HG03432 (cell line): ENCODE results near the gene SLC16A13.

Experiments used
- ATAC-seq: cut with Tn5 transposase; IDR thresholded peaks from one replicate; pipeline ENCODE4 v1.9.1; 2021; ENCODE audit warnings: mild to moderate bottlenecking, moderate library complexity; ENCODE audit not compliant: unreplicated experiment

The SLC16A13 gene

DNA sequence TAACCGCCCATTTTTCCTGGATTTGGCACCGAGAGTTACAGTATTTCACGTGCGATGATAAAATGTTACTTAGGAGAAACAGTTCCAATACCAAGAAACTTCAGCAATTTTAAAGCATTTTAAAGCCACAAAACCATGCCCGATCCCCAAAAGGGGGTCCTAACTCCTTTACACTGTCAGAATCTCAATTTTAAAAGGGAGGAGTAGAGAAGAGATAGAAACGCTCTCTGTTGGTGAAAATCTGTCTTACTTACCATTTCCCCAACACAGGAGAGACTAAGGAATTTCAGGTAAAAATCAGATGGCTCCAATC lies 23.9 kb upstream of the SLC16A13 start:
- ATAC-seq, result no peak

DNA sequence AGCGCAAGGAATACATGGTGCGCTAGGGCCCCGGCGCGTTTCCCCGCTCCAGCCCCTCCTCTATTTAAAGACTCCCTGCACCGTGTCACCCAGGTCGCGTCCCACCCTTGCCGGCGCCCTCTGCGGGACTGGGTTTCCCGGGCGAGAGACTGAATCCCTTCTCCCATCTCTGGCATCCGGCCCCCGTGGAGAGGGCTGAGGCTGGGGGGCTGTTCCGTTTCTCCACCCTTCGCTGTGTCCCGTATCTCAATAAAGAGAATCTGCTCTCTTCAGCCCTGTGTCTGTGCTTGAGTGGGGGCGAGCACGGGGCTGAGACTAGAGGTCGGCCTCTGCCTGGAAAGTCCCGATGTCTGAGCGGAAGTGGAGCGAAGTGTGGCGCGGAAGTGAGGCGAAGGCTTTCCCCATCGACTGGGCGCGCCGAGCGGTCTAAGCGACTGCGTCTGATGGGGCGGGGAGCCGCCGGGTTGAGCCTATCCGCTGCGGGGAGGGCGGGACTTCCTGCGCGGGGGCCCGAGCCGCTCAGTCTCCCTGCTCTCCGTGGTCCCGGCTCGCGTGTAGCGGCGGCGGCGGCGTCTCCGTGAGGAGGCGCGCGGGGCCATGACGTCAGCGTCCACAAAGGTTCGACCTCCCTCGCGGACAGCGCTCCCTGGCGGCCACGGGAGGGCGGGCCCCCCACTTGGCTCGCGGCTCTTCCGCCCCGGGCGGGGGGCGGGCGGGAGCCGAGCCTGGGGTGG lies 21.4 kb upstream of the SLC16A13 start:
- ATAC-seq, result peak; percentile 81

- ATAC-seq, result peak; percentile 17
These were observed 20.5 kb upstream of the SLC16A13 start for GRCh38 chr17:7014995-7015958.

DNA sequence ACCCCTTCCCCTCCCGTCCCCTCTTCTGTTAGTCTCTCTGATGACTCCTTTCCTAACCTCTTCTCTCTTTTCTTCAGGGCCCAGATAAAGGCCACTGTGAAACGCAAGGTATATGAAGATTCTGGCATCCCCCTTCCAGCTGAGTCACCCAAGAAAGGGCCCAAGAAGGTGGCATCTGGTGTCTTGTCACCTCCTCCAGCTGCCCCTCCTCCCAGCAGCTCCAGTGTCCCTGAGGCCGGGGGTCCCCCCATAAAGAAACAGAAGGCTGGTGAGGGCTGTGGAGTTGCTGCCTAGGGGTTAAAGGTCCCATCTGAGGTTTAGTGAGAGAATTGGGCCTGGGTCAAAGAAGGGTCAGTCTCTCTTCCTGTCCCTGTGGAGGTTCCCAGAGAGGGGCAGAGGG lies 19.4 kb upstream of the SLC16A13 start:
- no peak for ATAC-seq

DNA sequence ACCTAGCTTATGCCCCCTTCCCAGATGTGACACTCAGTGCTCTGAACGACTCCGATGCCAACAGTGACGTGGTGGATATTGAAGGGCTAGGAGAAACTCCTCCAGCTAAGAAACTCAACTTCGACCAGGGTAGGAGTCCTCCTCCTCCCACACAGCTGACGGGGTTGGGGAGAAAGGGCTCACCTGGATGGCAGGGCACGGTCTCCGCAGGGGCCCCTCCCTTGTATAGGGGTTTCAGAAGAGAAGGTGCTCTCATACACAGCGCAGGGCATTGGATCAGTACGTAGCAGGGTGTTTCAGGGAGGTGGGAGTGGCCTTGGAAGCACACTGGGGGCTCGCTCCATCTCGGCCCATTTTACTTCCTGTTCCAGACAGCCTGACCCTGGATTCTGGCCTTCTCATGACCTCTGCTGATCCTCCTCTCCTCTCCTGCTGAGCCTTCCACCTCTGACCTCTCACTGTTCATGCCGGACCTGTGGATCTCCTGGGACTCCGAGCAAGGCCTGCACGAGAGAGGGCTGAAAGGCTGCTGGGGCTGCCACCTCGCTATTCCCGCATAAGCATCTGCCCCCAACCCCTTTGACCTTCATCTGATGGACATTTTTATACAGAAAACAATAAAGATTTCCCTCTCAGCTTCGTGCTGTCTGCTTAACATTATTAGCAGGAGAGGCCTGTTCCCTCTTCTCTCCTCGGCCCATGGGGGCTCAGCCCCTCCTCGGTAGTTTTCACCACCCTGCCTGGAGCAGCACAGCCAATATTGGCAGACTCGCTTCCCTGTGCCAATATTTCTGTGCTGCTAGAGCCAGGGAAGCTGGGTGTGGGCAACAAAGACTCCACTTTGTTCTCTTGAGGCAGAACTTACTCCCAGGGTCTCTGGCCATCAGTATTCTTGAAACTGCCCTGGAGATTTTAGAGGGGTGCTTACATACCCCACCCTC lies 18.7 kb upstream of the SLC16A13 start:
- no peak for ATAC-seq

DNA sequence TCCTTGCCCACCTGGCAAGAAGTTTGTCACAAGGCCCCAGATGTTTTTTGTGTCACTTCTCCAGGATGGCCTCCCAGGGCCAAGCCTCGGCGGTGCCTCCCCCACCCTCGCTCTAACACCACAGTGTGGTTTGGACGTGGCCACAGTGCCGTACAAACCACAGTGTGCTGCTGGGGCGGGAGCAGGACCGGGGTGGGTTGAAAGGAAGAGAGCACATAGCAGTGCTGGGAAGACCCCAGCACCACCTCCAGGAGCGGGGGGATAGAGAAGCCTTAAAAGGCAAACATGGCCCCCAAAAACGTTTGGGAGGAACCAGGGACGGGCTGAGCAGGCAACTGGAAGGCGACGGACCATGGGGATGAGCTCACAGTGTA lies 18.0 kb upstream of the SLC16A13 start:
- ATAC-seq, result no peak

GRCh38 chr17:7018331-7018964 lies 17.4 kb upstream of the SLC16A13 start:
- no peak for ATAC-seq

DNA sequence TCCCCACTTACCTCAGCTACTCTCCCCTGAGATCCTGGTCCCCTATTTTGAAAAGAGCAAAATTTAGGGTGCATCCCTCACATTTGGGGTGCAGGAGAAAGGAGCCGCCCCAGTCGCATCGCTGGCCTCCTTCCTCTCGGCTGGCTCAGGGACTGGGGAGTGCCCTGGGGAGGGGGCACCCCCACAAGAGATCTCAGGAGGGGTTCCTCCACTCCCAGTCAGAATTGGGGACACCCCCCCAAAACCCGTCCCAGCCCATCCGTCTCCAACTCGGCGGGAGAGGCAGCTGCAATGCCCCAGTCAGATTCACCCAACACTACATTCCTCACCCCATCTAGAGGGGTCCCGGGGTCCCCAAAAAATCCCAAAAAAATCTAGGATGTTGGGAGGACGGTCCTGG lies 16.4 kb upstream of the SLC16A13 start:
- ATAC-seq, result no peak

DNA sequence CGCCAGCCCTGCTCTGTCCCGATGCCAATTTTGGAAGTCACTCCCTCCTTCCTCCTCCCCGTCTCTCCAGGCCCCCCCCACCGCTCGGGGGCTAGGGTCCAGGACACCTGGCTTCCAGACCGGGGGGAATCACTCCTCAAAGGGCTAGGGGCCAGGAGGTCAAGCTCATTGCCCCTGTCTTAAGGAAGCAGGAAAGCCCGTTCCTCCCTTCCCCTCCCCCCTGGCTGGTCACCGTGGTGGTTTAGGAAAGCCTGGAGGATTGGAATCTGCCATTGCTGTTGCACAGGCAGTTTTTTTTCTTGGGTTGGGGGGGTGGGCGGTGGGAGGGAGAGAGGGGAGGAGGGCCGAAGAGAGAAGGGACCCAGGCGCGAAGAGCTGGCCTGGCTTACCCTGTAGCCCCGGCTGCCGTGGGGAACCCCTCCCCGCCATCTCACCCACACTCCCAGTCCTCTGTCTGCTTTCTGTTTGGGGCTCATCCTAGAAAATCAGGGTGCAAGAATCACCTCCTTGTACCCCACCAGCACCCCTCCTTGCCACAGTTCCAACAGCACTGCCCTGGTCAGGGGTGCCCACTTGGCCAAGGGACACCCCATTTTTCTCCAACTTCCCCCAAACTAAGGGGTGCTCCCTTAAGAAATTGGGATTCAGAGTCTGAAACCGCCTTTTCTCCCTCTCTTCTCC lies 15.8 kb upstream of the SLC16A13 start:
- ATAC-seq, result no peak

GRCh38 chr17:7020894-7021664 lies 14.7 kb upstream of the SLC16A13 start:
- ATAC-seq, result no peak

DNA sequence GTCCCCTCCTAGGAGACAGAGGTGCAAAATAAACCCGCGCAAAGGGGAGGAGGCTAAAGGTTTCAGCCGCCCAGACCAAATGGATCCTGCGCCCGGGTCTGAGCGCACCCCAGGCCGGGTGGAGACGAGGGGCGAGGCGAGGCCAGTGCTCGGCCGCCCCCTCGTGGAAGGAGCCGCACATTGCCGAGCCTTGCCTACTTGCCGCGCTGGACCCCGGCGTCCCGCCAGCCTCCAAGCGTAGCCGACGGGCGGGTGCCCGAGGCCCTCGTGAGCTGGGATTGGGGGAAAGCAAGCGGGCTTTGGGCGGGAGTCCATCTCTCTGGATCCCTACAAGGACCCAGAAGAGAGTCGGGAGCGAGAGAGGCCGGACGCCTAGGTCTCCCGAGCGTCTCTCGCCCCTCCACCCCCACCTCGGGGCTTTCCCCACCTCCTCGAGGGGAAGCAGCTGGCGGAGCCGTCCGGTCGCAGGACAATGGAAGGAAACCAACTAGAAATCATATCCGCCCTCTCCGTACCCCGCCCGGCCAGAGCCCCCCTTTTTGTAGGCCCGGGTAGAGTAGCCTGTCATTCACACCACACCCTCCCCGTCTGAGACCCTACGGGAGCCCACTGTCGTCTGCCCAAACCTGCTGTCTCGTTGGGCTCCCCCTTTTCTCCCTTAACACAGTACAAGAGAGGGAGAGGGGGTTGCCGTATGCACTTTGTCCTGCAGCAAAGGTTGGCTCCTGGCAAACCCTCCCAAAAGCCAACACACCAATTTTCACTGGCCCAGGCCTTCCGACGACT lies 13.6 kb upstream of the SLC16A13 start:
- ATAC-seq, result peak; percentile 74

DNA sequence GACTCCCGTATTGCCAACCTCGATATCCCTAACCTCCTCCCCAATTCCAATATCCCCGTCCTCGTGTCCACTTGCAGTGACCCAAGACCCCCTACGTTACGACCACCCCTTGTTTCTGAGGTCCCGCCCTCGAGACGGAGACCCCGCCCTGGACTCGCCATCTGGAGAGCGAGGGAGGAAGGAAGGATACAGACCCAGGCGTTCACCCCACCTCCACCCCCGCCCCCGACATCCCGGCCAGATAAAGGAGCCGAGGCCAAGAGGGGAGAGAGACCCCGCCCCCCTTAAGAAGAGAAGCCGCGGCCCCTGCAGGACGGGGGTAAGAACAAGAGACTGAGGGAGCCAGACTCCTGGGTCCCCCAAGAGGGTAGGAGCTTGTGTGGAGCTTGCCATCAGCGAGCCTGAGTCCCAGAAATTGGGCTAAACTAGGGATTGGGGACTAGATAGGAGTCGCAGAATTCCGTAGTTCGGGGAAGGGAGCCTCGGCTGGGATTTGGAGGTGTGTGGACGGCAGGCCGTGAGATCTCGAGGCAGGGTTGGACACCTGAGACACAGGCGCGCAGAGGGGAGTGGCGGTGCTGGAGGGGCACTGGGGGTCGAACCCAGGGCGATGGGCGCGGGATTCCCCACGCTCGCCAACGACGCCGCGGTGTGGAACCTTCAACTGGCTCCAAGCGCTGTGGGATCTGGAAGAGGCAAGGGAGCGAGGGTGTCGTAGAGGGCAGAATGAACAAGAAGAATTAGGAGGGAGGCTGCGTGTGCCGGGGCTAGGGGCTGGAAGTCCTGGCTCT lies 12.8 kb upstream of the SLC16A13 start, which contains the start of gene BCL6B:
Gene BCL6B, plus strand, starts transcription at position 270 of the 791 bp plus-strand sequence. CDS start 622 bp downstream, outside the sequence.
- ATAC-seq, result no peak

DNA sequence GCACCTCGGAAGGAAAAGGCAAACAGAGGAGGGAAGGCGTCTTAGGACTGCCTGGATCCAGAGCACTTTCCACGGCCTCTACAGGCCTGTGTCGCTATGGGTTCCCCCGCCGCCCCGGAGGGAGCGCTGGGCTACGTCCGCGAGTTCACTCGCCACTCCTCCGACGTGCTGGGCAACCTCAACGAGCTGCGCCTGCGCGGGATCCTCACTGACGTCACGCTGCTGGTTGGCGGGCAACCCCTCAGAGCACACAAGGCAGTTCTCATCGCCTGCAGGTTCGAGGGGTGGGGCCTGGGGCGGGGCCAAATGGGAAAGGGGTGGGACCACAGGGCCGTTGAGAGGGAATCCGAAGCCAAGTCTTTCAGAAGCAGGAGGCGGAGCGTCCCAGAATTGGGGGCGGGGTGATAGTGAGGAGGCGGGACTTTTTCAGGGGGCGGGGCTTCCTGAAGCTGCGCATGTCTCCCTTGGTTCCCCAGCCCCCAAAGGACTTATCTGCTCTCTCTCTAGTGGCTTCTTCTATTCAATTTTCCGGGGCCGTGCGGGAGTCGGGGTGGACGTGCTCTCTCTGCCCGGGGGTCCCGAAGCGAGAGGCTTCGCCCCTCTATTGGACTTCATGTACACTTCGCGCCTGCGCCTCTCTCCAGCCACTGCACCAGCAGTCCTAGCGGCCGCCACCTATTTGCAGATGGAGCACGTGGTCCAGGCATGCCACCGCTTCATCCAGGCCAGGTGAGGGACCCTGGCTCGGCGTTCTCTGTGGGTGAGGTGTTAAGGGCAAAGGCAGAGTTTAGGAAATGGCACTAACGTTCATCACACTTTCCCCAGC lies 12.0 kb upstream of the SLC16A13 start:
- ATAC-seq, result no peak

DNA sequence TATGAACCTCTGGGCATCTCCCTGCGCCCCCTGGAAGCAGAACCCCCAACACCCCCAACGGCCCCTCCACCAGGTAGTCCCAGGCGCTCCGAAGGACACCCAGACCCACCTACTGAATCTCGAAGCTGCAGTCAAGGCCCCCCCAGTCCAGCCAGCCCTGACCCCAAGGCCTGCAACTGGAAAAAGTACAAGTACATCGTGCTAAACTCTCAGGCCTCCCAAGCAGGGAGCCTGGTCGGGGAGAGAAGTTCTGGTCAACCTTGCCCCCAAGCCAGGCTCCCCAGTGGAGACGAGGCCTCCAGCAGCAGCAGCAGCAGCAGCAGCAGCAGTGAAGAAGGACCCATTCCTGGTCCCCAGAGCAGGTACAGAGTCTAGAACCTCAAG lies 11.4 kb upstream of the SLC16A13 start:
- no peak for ATAC-seq

DNA sequence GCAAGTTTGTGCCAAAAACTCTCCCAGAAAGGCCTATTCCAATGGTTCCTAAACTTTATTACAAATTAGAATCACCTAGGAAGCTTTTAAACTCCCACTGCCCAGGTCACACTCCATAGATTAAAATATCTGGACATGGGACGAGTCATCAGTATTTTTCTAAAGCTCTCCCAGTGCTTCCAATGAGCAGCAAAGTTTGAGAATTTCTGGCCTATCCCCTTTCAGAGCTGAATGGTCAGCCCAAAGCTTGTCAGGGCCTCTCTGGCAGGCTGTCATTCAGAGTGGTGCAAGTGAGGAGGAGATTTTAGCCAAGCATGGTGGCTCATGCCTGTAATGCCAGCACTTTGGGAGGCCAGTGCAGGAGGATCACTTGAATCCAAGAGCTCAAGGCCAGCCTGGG lies 10.6 kb upstream of the SLC16A13 start:
- ATAC-seq, result no peak

- no peak for ATAC-seq
These were observed 9.2 kb upstream of the SLC16A13 start for GRCh38 chr17:7026471-7027115.
